ENCODE measurements around the gene SMIM29. TPM values are rescaled to one million over a fixed set of nuclear protein-coding genes. Genes with fewer than 3 reads are reported as not detected.

Gene SMIM29
- total RNA-seq, 1 experiment from 2014 or later: 70.6 TPM

DNA sequence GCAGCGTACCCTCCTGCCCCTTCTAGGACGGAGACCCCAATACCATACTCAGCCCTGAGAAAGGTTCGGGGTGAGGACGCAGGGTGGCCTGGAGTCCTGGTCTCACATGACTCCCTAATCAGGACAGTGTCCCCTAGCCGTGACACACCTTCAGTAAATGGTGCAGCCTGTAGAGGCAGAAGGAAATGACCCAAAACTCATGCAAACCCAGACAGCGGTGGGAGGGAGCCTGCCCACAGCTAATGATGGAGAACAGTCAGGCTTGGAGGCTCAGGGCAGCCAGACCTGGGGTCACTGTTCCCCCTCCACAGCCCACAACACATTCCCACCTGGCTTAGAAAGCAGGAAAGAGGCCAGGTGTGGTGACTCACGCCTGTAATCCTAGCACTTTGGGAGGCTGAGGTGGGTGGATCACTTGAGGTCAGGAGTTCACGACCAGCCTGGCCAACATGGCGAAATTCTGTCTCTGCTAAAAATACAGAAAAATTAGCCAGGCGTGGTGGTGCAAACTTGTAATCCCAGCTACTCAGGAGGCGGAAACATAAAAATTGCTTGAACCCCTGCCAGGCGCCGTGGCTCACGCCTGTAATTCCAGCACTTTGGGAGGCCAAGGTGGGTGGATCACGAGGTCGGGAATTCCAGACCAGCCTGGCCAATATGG lies 20.9 kb downstream of the SMIM29 start:
- DNase-seq (ENCODE audit: low read depth): no peak

DNA sequence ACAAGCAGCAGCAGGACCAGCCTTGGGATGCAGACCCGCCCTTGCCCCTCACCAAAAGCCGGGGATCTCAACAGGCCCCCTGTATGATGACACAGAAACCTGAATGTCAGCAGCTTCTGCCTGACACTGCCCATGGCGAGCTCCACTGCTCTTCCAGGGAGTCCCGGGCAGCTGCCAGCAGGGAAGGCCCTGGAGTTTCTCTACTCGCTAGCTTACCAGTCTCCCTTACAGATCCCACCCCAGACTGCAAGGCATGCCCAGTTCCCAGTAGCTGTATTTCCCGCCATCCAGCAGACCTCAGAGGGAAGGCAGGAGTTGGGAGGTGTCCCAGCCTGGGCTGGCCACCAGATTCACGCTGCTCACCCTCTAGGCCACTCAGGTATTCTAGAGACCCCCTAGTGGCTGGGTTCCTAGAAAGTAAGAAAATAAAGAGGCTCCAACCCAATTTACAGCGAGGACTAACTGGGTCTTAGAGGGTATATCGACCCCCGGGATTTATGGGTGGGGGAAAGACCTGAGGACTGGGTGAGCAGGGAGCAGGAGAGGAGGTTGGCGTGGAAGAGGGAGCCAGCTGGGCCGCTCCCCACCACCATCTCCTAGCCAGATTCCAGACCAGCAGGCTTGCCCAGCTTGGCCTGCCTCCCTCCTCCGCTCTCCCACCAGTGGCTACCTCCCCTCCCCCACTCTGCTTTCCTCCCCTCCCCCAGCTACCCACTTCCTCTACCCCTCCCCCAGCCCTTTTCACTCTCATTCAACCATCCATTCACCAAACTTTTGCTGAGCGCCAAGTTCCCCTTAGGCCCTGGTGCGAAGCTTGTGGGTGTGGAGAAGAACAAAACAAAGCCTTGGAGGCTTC lies 21.8 kb downstream of the SMIM29 start:
- no peak for DNase-seq (ENCODE audit: low read depth)

DNA sequence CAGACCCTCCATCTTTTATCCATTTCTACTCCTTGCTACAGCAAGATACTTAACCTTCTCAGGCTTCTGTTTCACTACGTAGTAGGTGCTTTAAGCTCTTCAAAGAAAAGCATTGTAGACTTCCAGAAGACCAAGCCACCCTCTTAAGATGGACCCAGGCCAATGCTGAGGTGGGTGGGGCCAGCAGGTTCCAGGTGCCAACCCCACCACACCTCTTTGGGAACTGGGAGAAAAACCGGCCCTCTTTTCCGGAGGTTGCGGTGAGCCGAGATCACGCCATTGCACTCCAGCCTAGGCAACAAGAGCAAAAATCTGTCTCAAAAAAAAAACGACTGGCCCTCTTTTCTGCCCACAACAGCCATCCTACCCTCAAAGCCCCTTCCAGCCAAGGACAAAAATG lies 22.7 kb downstream of the SMIM29 start:
- DNase-seq (ENCODE audit: low read depth): no peak

DNA sequence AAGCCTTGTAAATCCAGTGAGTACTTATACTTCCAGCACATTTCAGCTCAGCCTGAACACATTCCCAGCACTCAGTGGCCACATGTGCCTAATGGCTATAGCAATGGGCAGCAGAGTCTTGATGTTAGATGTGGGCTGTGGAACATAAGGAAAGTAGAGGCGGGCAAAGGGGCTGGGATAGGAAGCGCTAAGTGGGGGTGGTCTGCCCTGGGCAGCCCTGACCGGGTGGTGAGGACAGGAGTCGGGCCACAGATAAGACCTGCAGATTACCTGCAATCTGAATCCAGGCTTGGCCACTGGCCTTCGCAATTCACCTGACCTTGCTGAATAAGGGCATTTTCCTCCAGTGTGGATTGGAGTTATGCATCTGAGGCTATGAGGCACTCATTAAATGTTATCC lies 23.3 kb downstream of the SMIM29 start:
- no peak for DNase-seq (ENCODE audit: low read depth)

DNA sequence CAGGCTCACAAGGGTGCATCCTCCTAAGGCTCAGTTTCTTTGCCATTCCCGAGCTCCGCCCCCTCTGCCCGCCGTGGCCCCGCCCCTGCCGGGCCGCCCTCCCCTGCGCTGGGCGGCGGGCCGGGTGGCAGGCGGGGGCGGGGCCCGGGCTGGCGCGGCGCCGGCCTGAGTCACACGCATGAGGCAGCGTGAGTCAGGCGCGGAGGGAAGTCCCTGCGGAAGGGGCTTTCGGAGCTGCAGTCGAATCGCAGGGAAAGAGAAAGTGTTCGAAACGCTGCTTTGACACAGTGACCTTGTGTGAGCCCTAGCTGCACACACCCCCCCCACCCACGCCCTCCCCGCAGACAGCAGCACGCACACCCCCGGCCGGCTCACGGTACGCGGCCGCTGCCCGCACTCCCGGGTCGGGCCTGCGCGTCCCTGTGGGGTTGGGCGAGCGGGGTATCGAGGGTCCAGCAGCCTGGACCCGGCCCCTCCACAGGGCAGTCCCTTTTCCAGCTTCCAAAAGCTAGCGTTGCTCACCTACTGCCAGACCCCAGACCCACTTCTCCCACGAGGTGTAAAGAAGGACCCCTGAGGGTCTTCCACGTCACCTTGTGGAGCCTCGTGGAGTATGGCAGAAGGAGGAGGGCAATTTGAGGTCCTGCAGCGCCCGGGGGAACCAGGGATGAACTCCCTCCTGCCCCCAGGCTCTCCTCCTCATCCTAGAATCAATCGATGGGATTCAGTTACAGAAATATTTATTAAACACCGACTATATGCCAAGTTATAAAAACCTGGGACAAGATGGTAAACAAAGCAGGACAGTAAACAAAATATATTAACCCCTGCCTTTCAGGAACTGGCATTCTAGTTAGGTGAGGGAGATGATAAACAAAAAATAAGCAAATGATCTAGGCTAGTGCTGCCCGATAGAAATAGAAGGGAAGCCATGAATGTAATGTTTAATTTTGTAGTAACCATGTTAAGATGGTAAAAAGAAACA lies 24.6 kb downstream of the SMIM29 start:
- peak; percentile 87 for DNase-seq (ENCODE audit: low read depth)

DNA sequence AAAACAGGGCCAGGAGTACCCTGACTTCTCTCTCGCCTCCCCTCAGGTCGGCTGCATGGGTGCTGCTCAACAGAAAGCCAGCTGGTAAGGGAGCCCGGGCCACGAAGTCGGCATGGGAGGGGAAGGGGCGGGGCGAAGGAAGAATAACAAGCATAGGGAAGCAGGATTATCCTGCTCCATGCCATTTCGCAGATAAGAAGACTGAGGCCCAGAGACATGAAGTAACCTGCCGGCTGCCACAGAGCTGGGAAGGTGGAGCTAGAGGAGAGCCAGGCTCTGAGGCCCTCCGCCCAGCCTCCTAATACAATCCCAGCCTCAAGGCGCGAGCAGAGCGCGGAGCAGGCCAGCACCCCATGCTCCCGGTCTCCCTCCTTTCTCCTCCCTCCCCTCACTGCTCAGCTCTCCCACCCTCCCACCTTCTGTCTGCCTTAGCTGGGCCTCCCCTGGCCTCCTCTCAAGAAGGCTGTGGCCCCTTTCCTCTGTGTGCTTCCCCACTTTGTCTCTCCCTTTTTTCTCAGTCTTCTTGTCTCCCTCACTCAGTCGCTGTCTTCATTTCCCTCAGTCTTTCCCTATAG lies 25.3 kb downstream of the SMIM29 start:
- DNase-seq (ENCODE audit: low read depth): no peak

DNA sequence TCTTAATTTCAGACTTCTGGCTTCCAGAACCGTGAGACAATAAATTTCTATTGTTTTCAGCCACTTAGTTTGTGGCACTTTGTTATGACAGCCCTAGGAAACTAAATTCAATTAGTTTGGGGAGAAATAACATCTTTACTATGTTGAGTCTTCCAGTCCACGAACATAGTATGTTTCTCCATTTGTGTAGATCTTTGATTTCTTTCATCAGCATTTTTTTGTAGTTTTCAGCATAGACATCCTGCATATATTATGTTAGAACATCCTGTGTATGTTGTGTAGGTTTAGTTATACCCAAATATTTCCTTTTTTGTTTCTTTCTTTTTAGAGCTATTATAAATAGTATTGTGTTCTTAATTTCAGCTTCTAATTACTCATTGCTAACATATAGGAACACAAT lies 30.1 kb downstream of the SMIM29 start:
- DNase-seq (ENCODE audit: low read depth): no peak

DNA sequence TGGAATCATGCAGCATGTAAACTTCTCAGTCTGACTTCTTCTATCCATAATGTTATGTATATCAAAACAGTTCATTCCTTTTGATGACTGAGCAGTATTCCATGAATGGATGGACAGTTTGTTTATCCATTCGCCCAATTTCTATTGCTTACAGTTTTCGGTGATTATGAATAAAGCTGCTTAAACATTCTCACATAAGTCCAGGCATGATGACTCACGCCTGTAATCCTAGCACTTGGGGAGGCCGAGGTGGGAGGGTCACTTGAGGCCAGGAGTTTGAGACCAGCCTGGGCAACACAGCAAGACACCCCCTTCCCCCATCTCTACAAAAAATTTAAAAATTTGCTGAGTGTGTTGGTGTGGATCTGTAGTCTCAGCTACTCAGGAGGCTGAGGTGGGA lies 35.0 kb downstream of the SMIM29 start:
- DNase-seq (ENCODE audit: low read depth): no peak

DNA sequence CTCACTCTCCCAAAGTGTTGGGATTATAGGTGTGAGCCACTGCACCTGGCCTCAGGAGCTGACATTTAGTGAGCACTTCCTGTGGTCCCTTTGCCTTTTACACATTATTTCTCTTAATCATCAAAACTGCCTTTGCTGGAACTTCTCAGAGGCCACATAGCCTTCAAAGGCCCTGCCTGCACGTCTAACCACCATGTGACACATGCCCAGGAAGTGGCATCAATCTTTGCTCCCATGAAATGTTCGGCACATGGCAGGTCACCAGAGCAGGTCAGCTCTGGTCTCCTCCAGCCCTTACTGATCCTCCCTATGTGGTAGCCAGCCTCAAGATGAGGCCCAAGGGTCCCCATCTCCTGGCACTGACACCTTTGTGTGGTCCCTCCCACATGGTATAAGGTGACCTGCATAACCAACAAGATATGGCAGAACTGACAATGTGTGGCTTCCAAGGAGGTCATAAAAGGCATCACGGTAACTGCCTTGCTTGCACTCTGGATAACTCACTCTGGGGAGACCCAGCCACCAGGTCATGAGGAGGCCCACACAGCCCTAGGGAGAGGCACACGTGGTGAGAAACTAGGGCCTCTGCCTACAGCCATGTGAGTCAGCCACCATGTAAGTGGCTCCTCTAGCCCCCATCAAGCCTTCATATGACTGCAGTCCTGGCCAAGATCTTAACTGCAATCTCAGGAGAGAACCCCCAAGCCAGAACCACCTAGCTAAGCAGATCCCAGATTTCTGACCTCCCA lies 40.9 kb downstream of the SMIM29 start:
- DNase-seq (ENCODE audit: low read depth): no peak

DNA sequence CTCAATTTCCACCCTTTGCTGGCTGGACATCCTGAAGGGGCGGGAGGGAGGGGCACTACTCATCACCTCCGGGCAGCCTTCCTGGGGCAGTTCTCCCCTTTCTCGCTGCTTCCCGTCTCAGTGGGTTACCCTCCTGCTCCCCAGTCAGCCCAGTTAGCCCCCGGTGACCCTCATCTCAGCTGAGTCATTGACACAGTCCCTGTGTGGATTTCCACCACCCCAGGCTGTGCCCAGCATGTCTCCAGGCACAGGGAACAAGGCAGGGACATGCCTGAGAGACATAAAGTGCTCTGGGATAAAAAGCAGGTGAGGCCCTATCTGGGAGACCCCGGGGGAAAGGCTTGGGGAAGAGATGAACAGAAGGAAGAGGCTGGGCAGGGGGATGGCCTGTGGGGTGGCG lies 42.1 kb downstream of the SMIM29 start:
- DNase-seq (ENCODE audit: low read depth): no peak

DNA sequence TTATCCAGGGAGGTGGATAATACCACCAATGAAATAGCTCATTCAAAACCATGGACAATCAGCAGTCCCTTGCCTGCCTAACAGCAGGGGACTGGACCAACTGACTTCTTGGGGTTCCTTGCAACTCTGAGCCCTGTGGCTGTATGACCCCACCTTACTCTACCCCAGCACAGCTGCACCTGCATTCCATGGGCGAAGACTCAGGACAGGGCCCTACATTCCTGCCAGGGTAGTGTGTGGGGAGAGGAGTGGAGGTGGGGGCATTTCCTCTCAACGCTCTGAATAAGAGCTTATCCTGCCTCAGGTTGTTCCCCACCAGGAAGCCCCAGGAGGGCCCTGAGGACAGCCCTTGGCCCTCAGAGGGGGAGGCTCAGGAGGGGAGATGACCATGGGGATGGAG lies 42.9 kb downstream of the SMIM29 start:
- no peak for DNase-seq (ENCODE audit: low read depth)

DNA sequence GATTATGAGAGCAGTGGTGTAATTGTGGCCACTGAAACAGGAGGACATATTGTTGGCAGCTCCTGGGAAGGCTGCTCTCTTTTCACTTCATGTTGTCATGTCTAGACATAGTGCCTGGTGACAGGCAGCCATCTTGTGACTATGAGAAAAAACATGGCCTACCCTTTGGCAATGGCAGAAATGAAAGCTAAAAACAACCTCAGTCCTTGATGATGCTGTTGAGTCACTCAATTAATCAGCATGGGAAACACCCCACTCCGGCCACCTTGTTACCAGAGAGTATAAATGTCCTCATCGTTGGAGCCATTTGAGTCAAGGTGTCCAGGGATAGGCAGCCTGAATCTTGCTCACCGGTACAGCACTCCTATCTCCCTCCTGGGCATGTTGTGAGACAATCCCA lies 43.3 kb downstream of the SMIM29 start:
- no peak for DNase-seq (ENCODE audit: low read depth)

DNA sequence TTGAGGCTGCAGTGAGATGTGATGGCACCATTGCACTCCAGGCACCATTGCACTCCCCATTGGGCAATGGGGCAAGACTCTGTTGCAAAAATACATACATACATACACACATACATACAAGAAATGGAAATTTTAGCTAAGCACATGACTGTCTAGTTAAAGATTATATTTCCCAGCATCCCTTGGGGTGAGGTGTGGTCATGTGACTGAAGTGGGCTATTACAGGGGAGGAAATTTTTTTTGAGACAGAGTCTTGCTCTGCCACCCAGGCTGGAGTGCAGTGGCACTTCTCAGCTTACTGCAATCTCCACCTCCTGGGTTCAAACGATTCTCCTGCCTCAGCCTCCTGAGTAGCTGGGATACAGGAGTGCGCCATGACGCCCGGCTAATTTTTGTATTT lies 44.1 kb downstream of the SMIM29 start:
- no peak for DNase-seq (ENCODE audit: low read depth)

DNA sequence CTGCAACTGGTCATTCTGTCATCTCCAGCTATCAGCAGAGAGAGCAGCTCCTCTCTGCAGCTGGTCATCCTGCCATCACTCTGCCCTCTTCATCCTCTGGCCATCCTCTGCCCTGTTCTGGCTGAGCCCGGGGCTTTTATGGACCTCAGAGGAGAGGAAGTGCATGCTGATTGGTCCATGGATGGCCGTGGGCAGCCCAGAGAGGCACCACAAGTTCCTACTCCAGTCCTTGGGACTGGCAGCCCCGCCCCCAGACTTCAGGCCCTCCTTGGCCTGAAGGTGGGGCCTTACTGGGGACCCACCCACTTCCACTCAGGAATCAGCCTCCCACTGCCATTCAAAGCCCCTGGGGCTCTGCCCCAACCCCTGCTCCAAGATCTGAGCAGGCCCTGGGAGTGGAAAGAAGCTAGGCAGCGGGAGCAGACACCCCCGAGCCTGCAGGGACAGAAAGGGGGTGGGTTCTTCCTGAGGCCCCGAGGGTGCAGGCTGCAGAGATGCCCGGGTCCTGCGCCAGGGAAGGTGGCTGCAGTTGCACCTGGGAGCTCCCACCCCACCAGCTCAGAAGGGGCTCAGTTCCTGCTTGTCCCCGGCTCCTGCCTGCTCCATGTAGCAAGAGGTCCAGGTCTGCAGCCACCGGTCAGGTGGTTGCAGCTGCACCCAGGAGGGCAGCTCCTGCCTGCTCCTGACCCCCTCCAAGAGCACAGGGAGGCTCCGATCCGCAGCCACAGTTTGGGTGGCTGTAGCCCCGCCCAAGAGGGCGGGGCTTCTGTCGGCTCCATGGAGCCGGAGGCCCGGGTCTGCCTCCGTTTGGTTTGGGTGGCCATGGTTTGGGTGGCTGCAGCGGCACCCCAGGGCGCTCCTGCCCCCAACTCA lies 46.2 kb downstream of the SMIM29 start:
- no peak for DNase-seq (ENCODE audit: low read depth)

DNA sequence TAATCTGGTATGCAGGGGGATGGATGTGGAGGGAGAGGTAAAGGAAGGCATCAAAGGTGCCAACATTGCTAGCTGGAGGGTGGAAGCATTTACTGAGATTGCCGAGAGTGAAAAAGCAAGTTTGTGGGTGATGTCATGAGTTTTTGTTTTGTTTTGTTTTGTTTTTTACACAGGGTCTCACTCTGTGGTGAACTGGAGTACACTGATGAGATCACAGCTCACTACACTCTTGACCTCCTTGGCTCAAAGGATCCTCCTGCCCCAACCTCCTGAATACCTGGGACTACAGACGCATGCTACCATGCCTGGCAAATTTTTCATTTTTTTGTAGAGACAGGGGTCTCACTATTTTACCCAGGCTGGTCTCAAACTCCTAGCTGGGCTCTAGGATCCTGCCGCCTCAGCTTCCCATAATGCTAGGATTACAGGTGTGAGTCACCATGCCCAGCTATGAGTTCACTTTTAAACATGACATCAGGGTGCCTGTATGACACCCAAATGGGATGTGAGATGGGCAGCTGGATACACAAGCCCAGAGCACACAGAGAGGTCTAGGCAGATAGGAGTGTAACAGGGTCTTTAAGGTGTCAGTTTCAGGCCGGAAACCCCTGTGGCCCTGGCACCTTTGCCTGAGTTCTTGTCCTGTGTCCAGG lies 47.2 kb downstream of the SMIM29 start:
- peak; percentile 25 for DNase-seq (ENCODE audit: low read depth)

DNA sequence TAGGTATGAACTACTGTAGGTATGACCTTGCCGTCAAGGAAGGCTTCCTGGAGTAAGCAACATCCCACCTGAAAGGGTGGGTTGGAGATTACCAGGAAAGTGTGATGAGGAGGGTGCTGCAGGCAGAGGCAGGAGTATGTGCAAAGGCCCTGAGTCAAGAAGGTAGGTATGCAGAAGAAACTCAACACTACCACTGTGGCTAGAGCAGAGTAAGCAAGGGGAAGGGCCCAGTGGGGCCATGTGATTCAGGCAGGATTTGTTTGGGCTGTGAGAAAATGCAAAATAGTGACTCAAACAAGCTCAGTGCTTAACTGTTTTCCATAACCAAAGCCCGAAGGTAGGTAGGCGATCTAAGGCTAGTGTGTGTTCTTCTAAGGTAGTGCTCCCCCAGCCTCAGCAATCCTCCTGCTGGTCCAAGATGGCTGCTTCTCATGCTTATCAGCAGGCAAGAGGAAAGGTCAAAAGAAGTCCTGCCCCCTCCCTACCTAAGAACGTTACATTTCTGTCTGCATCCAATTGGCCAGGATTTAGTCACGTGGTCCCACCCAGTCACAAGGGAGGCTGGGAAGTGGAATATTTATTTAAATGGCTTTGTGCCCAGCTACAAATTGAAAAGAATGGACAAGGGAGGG lies 48.4 kb downstream of the SMIM29 start:
- no peak for DNase-seq (ENCODE audit: low read depth)

DNA sequence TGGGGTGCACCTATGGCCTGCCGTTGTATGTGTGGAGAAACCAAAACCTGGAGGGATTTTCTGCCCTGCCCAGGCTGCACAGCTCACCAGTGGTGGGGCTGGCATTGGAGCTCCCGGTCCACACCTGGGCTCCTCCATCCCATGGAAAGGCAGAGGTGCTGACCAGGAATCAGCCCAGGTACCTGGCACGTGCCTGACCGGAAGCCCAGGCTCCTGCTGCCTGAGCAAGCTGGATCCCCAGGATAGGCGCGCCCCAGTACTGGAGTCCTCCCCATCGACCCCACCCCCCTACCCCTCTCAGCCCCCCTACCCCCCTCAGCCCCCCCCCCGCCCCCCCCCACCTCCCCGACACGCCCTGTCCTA lies 52.0 kb downstream of the SMIM29 start:
- DNase-seq (ENCODE audit: low read depth): no peak

Measured in HT1080 (cell line).